GM19025 (cell line): Measurements from ENCODE around the gene SEMA4F.

ENCODE experiments used
- ATAC-seq: cut with Tn5 transposase; IDR thresholded peaks from one replicate; pipeline ENCODE4 v1.9.1; 2021; ENCODE audit warnings: mild to moderate bottlenecking, low read depth, moderate library complexity; ENCODE audit not compliant: unreplicated experiment

Gene SEMA4F

GRCh38 chr2:74702001-74702715 is 48.1 kb downstream of the SEMA4F start:
- no peak for ATAC-seq

DNA sequence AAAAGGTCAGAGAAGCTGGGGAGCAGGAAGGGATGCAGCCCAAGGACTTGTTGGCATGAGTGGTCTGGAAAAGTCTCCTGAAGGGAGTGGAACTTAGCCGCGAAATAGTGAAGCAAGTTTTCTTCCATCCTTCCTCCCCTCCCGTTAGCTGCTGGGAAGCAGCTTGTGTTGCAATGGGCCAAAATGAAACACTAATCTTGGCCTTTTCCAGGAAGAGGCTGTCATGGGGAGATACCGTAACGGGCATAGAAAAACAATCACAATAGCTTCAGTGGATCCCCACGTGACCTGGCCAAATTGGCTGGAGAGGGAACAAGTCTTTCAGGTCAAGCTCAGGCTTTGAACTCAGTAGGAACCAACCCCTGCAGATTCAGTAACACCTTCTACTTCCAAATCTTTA is 49.3 kb downstream of the SEMA4F start:
- ATAC-seq, result no peak

DNA sequence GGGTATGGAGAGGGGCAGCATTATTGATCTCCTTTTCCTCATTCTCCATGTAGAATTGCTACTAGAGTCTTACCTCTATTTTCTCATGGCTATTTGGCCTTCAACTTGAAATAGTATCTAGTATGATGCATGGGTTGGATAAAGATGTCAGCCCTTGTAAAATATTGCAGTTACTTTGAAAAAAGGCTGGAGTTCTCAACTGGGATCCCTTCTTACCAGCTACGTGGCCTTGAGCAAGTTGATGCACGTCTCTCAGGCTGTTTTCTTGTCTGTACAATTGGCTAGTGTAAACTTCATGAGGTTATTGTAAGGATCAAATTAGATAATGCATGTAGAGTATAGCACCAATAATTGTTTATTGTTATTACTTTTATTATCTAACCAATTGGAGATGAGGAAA is 50.2 kb downstream of the SEMA4F start:
- no peak for ATAC-seq

DNA sequence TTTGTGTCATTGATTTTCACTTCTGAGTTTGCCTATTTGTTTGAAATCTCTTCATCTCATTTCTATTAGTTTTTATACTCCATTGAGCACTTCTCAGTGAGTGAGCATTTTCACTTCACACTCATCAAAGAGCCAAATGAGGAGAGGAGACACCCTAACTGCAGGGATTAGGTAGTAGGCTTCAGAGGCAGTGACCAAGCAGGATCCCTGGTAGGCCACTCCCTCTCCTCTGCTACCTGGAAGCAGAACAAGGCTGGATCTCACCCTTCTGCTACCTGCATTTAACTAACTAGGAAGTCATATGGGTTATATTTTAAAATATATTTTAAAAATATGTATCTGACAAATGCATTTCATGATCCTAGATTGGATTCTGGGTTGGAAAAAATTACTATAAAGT is 52.7 kb downstream of the SEMA4F start:
- ATAC-seq, result no peak

DNA sequence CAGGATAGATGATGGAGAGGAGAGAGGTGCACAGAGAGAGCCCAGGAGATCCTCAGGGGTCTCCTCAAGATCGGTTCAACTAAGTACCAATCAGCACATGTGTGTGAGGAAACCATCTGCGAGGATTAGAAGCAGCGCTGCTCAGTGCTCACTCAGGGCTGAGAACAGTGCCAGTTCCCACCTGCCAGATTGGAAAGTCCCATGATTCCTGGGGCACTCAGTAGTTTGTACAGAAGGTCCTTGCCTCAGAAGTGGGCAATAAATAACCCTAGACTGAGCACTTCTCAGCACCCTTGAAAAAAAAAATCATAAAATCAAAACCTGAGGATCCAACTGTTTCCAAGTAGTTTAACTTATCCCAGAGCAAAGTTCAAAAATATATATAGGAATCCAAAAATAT is 53.8 kb downstream of the SEMA4F start:
- ATAC-seq, result no peak

DNA sequence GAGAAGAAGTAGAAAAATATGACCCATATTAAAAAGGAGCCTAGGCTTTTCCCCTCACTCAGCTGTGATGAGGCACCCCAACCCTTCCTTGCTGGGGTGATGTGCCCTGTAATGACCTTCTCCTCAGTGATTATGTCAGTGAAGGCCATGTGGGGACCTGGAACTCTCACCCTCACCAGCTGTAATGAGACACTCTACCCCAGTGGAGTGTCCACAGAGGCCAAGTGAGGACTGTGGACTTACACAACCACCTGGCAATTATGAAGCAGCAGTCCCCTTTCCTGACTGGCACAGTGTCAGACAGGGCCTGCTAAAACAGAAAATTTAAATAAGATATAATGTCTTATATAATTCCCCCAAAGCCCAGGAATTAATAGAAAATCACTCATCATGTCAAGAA is 54.2 kb downstream of the SEMA4F start:
- no peak for ATAC-seq

- no peak for ATAC-seq
These were observed 54.8 kb downstream of the SEMA4F start for GRCh38 chr2:74708883-74709282.

DNA sequence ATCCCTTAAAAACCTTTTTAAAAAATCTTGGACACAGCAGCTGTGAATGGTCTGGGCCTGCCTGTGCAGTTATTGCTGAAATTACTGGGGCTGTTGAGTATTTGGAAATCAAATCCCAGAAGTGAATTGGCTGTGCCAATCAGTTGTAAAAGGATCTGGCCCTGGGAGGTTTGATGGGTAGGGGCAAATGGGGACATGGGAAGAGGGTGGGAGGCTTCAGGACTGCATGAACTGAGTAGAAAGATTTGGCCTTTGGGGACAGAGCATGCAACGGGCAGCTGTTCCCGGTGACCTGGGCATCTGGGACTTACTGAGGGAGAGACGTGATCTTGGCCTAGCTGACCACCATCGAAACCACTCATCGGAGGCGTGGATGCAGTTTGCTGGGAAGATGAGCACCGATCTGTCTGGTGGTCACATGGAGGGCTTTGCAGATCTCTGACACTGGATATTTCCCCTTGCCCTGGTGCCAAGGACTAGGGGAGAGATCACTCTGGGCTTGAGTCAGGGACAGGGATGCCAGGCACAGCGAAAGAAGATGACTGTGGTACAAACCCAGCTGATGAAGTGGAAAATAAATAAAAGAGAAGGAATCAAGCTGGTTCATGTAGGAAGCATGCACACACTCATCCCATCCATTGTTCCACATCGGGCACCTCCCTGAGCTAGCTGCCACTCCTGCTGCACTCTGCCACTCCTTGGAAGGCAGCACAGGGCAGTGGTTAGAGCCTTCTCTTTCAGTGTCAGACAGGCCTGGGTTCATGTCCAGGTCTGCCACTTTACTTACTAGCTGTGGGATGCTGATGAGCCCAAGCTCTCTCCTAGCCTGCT is 58.4 kb downstream of the SEMA4F start:
- ATAC-seq, result no peak

DNA sequence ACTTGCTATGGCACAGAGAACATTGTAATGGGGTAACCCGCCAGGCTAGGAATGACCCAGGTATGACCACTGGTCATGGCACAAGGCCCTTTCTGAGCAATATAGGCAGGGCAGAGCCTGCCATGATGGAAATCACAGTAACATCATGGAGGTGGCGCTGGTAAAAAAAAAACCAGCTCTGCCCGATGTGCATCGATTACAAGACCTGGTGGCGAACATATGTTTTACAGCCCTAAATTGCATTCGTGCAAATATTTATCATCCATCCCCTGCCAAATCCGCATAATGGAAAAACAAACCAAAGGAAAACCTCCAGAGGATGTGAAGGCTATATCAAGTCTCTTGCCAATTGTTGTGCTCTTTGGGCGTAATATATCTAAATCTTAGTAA is 60.6 kb downstream of the SEMA4F start:
- no peak for ATAC-seq

DNA sequence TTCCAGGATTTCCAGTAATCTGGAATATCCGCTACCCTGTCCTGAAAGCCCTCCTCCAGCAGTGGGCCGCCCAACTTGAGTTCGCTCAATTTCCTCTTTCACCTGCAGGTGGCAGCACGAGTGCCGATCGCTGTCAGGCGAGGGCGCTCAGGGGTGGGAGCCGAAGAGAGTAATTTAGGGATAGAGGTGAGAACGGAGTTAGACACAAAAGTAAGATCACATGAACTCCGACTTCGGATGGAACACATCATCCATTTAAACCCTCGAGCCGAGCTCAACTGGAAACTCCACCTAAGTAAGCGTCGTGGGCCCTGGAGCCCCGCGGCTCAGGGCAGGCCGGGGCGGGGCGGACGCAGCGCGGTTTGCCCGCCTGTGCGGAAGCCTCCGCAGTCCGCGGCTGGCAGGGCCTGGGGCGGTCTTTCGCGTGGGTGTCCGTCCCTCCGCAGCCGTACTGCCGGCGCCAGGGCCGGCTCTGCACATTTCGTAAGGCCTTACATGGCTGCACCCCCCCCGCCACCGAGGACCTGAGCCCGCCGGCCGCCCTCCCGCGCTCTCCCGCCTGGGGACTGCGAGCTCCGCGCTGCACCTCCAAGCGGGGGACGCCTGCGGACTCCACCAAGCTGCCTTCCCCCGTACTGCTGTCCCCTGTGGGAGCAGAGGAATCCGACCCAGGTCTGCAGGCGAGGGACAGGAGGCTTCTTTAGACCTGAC is 61.2 kb downstream of the SEMA4F start:
- ATAC-seq, result peak; percentile 87

DNA sequence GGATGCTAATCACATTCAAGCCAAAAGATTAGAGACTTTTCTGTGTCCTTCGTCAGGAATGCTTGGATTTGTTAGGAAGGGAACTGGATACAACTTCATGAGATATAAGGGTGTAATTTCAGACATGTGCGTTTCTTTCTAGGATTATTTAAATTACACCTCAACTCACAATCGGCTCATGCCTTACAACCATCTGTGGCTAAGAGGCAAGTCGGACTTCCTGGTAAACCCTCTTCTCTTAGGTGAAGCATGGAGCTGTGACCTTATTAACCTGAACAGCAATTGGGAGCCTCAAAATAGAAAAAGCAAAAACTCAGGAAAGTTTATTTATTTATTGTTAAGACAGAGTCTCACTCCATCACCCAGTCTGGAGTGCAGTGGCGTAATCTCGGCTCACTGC is 61.8 kb downstream of the SEMA4F start:
- ATAC-seq, result no peak

- no peak for ATAC-seq
These were observed 65.0 kb downstream of the SEMA4F start for GRCh38 chr2:74719066-74719465.

DNA sequence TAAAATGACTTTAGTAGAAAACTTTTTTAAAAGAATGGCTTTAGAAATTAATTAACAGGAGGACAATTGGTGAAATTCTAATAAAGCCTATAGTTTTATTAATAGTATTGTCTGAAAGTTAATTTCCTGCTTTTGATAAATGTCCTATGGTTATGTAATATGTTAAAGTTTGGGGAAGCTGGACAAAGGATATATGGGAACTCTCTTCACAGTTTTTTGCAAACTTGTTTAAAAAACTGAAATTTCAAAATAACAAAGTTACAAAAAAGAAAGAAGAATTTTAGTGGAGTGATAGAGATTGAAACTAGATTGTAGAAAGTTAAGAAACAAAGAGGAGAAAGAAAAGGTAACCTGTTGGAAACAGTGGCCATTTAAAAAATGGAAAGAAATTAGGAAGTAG is 67.3 kb downstream of the SEMA4F start:
- ATAC-seq, result no peak

GRCh38 chr2:74724496-74724895 is 70.4 kb downstream of the SEMA4F start:
- no peak for ATAC-seq

DNA sequence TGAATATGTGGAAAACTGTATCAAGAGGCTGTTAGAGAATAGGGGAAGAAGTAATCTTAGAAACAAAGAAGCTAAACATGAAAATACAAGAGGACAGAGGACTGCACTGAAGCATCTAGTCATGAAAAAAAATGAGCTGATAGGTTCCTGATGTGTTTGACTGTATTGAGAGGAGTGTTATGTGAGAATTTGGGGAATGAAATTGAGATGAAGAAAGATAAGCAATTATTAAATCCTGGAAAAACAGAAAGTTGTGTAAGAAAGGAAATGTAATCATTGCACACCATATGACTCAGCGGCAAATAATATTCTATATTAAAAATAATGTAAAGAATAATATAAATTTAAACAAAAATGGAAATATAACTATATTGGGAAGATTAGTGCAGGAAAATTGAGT is 71.2 kb downstream of the SEMA4F start:
- ATAC-seq, result no peak

DNA sequence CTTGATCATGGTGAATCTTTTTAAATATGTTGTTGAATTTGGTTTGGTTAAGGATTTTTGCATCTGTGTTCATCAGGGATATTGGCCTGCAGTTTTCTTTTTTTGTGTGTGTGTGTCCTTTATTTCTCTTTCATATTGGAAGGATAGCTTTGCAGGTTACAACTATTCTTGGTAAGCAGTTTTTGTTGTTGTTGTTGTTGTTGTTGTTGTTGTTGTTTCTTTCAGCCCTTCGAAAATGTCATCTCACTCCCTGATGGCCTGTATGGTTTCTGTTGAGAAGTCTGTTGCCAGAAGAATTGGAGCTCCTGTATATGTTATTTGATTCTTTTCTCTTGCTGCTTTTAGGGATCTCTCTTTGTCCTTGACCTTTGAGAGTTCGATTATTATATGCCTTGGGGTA is 74.8 kb downstream of the SEMA4F start:
- ATAC-seq, result no peak

DNA sequence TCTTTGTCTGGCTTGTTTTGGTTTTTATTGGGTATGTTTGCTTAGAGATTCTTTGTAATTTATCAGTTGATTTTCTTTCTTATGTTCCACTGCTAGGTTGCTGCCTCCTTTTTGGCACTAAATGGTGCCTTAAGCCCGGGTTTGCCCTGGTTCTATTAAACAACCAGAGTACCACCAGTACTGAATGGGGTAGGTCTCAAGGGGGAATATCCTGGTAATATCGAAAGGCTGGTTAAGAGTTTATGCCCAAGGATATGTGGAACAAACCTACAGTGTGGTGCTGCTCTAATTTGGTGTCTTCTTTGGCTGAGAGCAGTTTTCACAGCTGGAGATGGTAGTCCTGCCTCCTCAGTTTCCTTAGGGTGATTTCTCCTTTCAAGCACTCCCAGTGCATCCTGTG is 76.5 kb downstream of the SEMA4F start:
- ATAC-seq, result no peak
